HG02623 (cell line): Measurements from ENCODE around the gene ASTN2.
"Not testable (repeated sequence)": the region's sequence is repeated elsewhere in the genome, so short reads cannot be mapped to it uniquely, and the experiment has no call there.

Experiments used
- ATAC-seq: cut with Tn5 transposase; IDR thresholded peaks from one replicate; pipeline ENCODE4 v1.9.1; 2021; ENCODE audit warnings: moderate library complexity; ENCODE audit not compliant: unreplicated experiment

Gene ASTN2

GRCh38 chr9:116935149-116935897 lies 479.5 kb downstream of the ASTN2 start:
- no peak for ATAC-seq

- no peak for ATAC-seq
These were observed 480.7 kb downstream of the ASTN2 start for GRCh38 chr9:116934131-116934530.

GRCh38 chr9:116933251-116933650 lies 481.6 kb downstream of the ASTN2 start:
- no peak for ATAC-seq

- ATAC-seq, result no peak
These were observed 485.2 kb downstream of the ASTN2 start for GRCh38 chr9:116929621-116930020.

- ATAC-seq, result no peak
These were observed 486.0 kb downstream of the ASTN2 start for GRCh38 chr9:116928884-116929283.

- no peak for ATAC-seq
These were observed 486.6 kb downstream of the ASTN2 start for GRCh38 chr9:116928289-116928688.

- no peak for ATAC-seq
These were observed 487.1 kb downstream of the ASTN2 start for GRCh38 chr9:116927726-116928125.

- ATAC-seq, result no peak
These were observed 489.7 kb downstream of the ASTN2 start for GRCh38 chr9:116925121-116925520.

GRCh38 chr9:116924462-116925110 lies 490.3 kb downstream of the ASTN2 start:
- no peak for ATAC-seq

- not testable (repeated sequence) for ATAC-seq
These were observed 496.9 kb downstream of the ASTN2 start for GRCh38 chr9:116917895-116918508.

GRCh38 chr9:116913536-116913935 lies 501.3 kb downstream of the ASTN2 start:
- no peak for ATAC-seq

- ATAC-seq, result no peak
These were observed 504.7 kb downstream of the ASTN2 start for GRCh38 chr9:116910201-116910600.

- ATAC-seq, result no peak
These were observed 506.9 kb downstream of the ASTN2 start for GRCh38 chr9:116907989-116908388.

- ATAC-seq, result no peak
These were observed 509.7 kb downstream of the ASTN2 start for GRCh38 chr9:116905171-116905588.

GRCh38 chr9:116904165-116904564 lies 510.7 kb downstream of the ASTN2 start:
- ATAC-seq, result no peak

- no peak for ATAC-seq
These were observed 513.6 kb downstream of the ASTN2 start for GRCh38 chr9:116901260-116901659.

GRCh38 chr9:116900543-116900942 lies 514.3 kb downstream of the ASTN2 start:
- ATAC-seq, result no peak

- ATAC-seq, result no peak
These were observed 514.9 kb downstream of the ASTN2 start for GRCh38 chr9:116900007-116900367.

- ATAC-seq, result no peak
These were observed 515.4 kb downstream of the ASTN2 start for GRCh38 chr9:116899337-116900006.

GRCh38 chr9:116898131-116898530 lies 516.7 kb downstream of the ASTN2 start:
- not testable (repeated sequence) for ATAC-seq

GRCh38 chr9:116897201-116897600 lies 517.7 kb downstream of the ASTN2 start:
- no peak for ATAC-seq

- no peak for ATAC-seq
These were observed 518.9 kb downstream of the ASTN2 start for GRCh38 chr9:116895961-116896360.
